HCT116 (cell line): Measurements from ENCODE around the gene HDAC7. TPM values are rescaled to one million over a fixed set of nuclear protein-coding genes. Genes with fewer than 3 reads are reported as not detected.

Experiments used
- ATAC-seq: fragments of 200-7000 bp; cut with Tn5 transposase; 2 replicates; pipeline ENCODE4 v1.9.1; 2020; ENCODE audit warnings: mild to moderate bottlenecking, moderate library complexity
- BruUV-seq: library from RNA; stranded (reverse); fragments of 400-500 nt; replicated peaks from 2 replicates; lab custom pipeline; 2021; lab: Mats Ljungman, UMichigan
- CTCF ChIA-PET: fragments of 300-600 bp; sonication (Branson Sonifier 250); formaldehyde crosslinking; loops from one replicate; lab custom pipeline; 2021; ENCODE audit warnings: antibody characterized with exemption; lab: Charles Lee
- POLR2A ChIA-PET: fragments of 300-600, 350-600 bp; sonication (Branson Sonifier 250); formaldehyde crosslinking; loops from one replicate; lab custom pipeline; 2021; ENCODE audit warnings: antibody characterized with exemption; lab: Charles Lee
- RAD21 ChIA-PET, 2 experiments: fragments of 300-600 bp; sonication (Branson Sonifier 250); formaldehyde crosslinking; loops; one replicate each; lab custom pipeline; 2023; ENCODE audit warnings: low total read pairs in 2 of 2; ENCODE audit not compliant: uncharacterized antibody in 2 of 2, unreplicated experiment in 2 of 2, low non-redundant PET in 1 of 2; lab: Charles Lee
- DNase-seq: peaks from one replicate; pipeline ENCODE4 v3.0.0-alpha.2; 2010; ENCODE audit warnings: low read depth, low spot score
- H2AFZ ChIP-seq: fragments of 200-600 bp; shearing (Covaris generic), sonication (generic); 2 replicates; pipeline ENCODE4 v1.6.1; 2017; ENCODE audit warnings: low read depth, mixed run types, mixed read lengths, antibody characterized with exemption, low read length; ENCODE audit not compliant: poor library complexity, severe bottlenecking
- H3K27ac ChIP-seq: 2 replicates; pipeline ENCODE4 v1.5.1; 2012; ENCODE audit warnings: low read depth, low read length
- H3K27me3 ChIP-seq: fragments of 200-600 bp; sonication (generic); 2 replicates; pipeline ENCODE4 v1.6.1; 2016; ENCODE audit warnings: mixed run types, low read length, mixed read lengths; ENCODE audit not compliant: insufficient read depth
- H3K36me3 ChIP-seq, 2 experiments: fragments of 200-500 bp in 1 of 2; fragments of 200-600 bp in 1 of 2; sonication (Bioruptor generic) in 1 of 2; sonication (generic) in 1 of 2; 2 replicates each; pipeline versions ENCODE4 v1.5.1 to v1.6.1; 2014 to 2016; ENCODE audit warnings: low read length in 2 of 2, inconsistent platforms in 1 of 2, mixed read lengths in 1 of 2, mixed run types in 1 of 2; ENCODE audit not compliant: insufficient read depth in 2 of 2, control insufficient read depth in 1 of 2
- H3K4me1 ChIP-seq, 2 experiments: fragments of 200-600 bp in 1 of 2; sonication (generic) in 1 of 2; 2 replicates each; pipeline versions ENCODE4 v1.5.1 to v1.6.1; 2012 to 2017; ENCODE audit warnings: low read length in 2 of 2, inconsistent platforms in 1 of 2, mild to moderate bottlenecking in 1 of 2, mixed read lengths in 1 of 2, mixed run types in 1 of 2, moderate library complexity in 1 of 2; ENCODE audit not compliant: insufficient read depth in 2 of 2, control insufficient read depth in 1 of 2
- H3K4me2 ChIP-seq: fragments of 200-600 bp; sonication (generic); 2 replicates; pipeline ENCODE4 v1.6.1; 2017; ENCODE audit warnings: mixed run types, low read length, mixed read lengths
- H3K4me3 ChIP-seq, 2 experiments: fragments of 200-600 bp in 1 of 2; sonication (generic) in 1 of 2; replicated peaks in 1 of 2; 2 replicates each; pipeline ENCODE4 v1.5.1; 2011 to 2016; ENCODE audit warnings: low read length in 2 of 2, control low read depth in 1 of 2, low read depth in 1 of 2, mild to moderate bottlenecking in 1 of 2, mixed read lengths in 1 of 2, mixed run types in 1 of 2
- H3K79me2 ChIP-seq: fragments of 200-600 bp; sonication (generic); 2 replicates; pipeline ENCODE4 v1.6.1; 2017; ENCODE audit warnings: mild to moderate bottlenecking, mixed run types, low read length, moderate library complexity, mixed read lengths; ENCODE audit not compliant: insufficient read depth
- H3K9ac ChIP-seq: fragments of 200-600 bp; sonication (generic); 2 replicates; pipeline ENCODE4 v1.6.1; 2016; ENCODE audit warnings: low read length, mixed read lengths
- H3K9me2 ChIP-seq: fragments of 200-600 bp; sonication (generic), shearing (Covaris generic); 2 replicates; pipeline ENCODE4 v1.6.1; 2017; ENCODE audit warnings: mixed run types, mild to moderate bottlenecking, moderate library complexity; ENCODE audit not compliant: insufficient read depth
- H3K9me3 ChIP-seq, 2 experiments: fragments of 200-500 bp in 1 of 2; fragments of 200-600 bp in 1 of 2; sonication (Bioruptor generic) in 1 of 2; sonication (generic) in 1 of 2; 2 replicates each; pipeline ENCODE4 v1.6.1; 2014 to 2017; ENCODE audit warnings: low read length in 2 of 2, mixed read lengths in 2 of 2, inconsistent platforms in 1 of 2, low read depth in 1 of 2, mild to moderate bottlenecking in 1 of 2, mixed run types in 1 of 2, moderate library complexity in 1 of 2; ENCODE audit not compliant: control insufficient read depth in 1 of 2, insufficient read depth in 1 of 2
- H4K20me1 ChIP-seq: fragments of 200-600 bp; sonication (generic), shearing (Covaris generic); 2 replicates; pipeline ENCODE4 v1.6.1; 2017; ENCODE audit warnings: mixed run types, mild to moderate bottlenecking, moderate library complexity; ENCODE audit not compliant: insufficient read depth
- EGR1 ChIP-seq: IDR thresholded peaks from 2 replicates; pipeline ENCODE4 v1.6.1; 2012; ENCODE audit warnings: low read depth
- POLR2A ChIP-seq: IDR thresholded peaks from 2 replicates; pipeline ENCODE4 v1.7.0; 2011; ENCODE audit warnings: borderline replicate concordance; ENCODE audit not compliant: insufficient read depth, insufficient read length; ENCODE audit errors: extremely low read depth
- POLR2AphosphoS5 ChIP-seq: IDR thresholded peaks from 2 replicates; pipeline ENCODE4 v1.6.1; 2011; ENCODE audit warnings: mild to moderate bottlenecking, low read depth, low read length, moderate library complexity
- SIN3A ChIP-seq: IDR thresholded peaks from 2 replicates; pipeline ENCODE4 v1.6.1; 2012; ENCODE audit warnings: low read depth
- TCF7L2 ChIP-seq: IDR thresholded peaks from 2 replicates; pipeline ENCODE4 v1.7.0; 2011; ENCODE audit warnings: borderline replicate concordance, inconsistent platforms; ENCODE audit not compliant: insufficient read depth, insufficient read length; ENCODE audit errors: extremely low read depth
- intact Hi-C: fragments of 100-400 bp; cut with micrococcal nuclease; formaldehyde crosslinking; loops from 2 replicates; pipeline ENCODE4 v1.10.0; 2022
- total RNA-seq: library from RNA; stranded (reverse); gene quantifications from one replicate; pipeline ENCODE4 v1.2.1, GENCODE V29; 2021; ENCODE audit not compliant: unreplicated experiment
- TF ChIP-seq, protein P1 (sequence below), 3 experiments: fragments of 200-600 bp in 1 of 3; sonication (generic) in 1 of 3; IDR thresholded peaks in 2 of 3; conservative IDR thresholded peaks in 1 of 3; 2 replicates each; pipeline ENCODE4 v1.5.1; 2012 to 2017; ENCODE audit warnings: low read depth in 2 of 3, low read length in 2 of 3, antibody characterized with exemption in 1 of 3, borderline replicate concordance in 1 of 3, control low read depth in 1 of 3, mild to moderate bottlenecking in 1 of 3, mixed read lengths in 1 of 3, mixed run types in 1 of 3, moderate library complexity in 1 of 3; ENCODE audit not compliant: insufficient read depth in 1 of 3
- TF ChIP-seq, protein P2 (sequence below): IDR thresholded peaks from 2 replicates; pipeline ENCODE4 v1.6.1; 2012; ENCODE audit warnings: low read depth

Gene HDAC7
- total RNA-seq, 1 experiment from 2014 or later, result 38.1 TPM

DNA sequence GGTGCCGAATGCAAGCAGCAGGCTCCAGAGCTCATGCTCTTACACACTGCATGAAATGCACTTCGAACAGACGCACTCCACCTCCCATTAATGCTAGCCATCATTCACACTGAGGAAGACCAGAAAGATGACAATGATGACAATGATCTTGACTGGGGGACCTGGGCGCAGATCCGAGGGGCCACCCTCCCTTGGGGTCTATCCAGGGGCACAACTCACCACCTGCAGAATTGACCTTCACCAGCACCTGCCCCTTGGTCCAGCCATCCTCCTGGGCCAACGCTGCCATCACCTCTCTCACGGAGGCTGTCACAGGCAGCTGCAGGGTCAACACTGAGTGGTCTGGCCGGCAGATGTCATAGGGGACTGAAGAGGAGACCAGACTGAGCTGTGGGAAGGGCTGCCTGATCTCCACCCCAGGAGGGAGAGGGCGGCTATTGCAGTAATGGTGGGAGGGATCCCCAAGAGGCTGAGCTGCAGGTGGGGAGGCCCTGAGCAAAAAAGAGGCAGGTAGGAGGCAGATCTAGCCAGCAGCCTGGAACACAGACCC lies 76.3 kb downstream of the HDAC7 start:
- Histone ChIP-seq H3K9me3 (no peaks in the 10 kb centered on the region), H2AFZ (no peak overlapping the region), H3K4me1 (peaks cover 24 to 37% of the 10 kb centered on the region in 2 experiments), H3K4me3 (no peak overlapping the region), H3K27me3 (no peaks in the 10 kb centered on the region), H3K4me2 (peak overlapping the region; percentile 55), H3K9ac (no peak overlapping the region), H4K20me1 (no peaks in the 10 kb centered on the region), H3K27ac (no peak overlapping the region; the same call in 1 of the 2 replicates), H3K9me2 (no peaks in the 10 kb centered on the region), H3K79me2 (no peaks in the 10 kb centered on the region), H3K36me3 (no peaks in the 10 kb centered on the region)
- ATAC-seq (no peak), DNase-seq (no peak)
- TF ChIP-seq POLR2AphosphoS5 (no peak), POLR2A (no peak), SIN3A (no peak), EGR1 (no peak), TCF7L2 (no peak)
- TF ChIP-seq, protein P1, sequence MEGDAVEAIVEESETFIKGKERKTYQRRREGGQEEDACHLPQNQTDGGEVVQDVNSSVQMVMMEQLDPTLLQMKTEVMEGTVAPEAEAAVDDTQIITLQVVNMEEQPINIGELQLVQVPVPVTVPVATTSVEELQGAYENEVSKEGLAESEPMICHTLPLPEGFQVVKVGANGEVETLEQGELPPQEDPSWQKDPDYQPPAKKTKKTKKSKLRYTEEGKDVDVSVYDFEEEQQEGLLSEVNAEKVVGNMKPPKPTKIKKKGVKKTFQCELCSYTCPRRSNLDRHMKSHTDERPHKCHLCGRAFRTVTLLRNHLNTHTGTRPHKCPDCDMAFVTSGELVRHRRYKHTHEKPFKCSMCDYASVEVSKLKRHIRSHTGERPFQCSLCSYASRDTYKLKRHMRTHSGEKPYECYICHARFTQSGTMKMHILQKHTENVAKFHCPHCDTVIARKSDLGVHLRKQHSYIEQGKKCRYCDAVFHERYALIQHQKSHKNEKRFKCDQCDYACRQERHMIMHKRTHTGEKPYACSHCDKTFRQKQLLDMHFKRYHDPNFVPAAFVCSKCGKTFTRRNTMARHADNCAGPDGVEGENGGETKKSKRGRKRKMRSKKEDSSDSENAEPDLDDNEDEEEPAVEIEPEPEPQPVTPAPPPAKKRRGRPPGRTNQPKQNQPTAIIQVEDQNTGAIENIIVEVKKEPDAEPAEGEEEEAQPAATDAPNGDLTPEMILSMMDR (IDR thresholded peaks at IDR 0.05 in 2 of 3, conservative IDR thresholded peaks at IDR 0.05 in 1 of 3; ENCODE audit: borderline replicate concordance in 1 of 3, insufficient read depth in 1 of 3, low read depth in 2 of 3, low read length in 2 of 3), result no peak
- TF ChIP-seq, protein P2, sequence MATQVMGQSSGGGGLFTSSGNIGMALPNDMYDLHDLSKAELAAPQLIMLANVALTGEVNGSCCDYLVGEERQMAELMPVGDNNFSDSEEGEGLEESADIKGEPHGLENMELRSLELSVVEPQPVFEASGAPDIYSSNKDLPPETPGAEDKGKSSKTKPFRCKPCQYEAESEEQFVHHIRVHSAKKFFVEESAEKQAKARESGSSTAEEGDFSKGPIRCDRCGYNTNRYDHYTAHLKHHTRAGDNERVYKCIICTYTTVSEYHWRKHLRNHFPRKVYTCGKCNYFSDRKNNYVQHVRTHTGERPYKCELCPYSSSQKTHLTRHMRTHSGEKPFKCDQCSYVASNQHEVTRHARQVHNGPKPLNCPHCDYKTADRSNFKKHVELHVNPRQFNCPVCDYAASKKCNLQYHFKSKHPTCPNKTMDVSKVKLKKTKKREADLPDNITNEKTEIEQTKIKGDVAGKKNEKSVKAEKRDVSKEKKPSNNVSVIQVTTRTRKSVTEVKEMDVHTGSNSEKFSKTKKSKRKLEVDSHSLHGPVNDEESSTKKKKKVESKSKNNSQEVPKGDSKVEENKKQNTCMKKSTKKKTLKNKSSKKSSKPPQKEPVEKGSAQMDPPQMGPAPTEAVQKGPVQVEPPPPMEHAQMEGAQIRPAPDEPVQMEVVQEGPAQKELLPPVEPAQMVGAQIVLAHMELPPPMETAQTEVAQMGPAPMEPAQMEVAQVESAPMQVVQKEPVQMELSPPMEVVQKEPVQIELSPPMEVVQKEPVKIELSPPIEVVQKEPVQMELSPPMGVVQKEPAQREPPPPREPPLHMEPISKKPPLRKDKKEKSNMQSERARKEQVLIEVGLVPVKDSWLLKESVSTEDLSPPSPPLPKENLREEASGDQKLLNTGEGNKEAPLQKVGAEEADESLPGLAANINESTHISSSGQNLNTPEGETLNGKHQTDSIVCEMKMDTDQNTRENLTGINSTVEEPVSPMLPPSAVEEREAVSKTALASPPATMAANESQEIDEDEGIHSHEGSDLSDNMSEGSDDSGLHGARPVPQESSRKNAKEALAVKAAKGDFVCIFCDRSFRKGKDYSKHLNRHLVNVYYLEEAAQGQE, result no peak
- BruUV-seq, result no TSS peak
- CTCF ChIA-PET, result interaction anchor here (0.7 to 6.2 kb wide), 18 partner anchors 11 to 711 kb away, joined by 3 to 197 read pairs (median 6); partner anchors contain the start of genes RAPGEF3 and SLC48A1
- POLR2A ChIA-PET, result interaction anchor here (1.0 to 1.5 kb wide), 4 partner anchors 20 to 95 kb away, joined by 3 to 7 read pairs (median 5); partner anchors contain the start of gene SLC48A1
- intact Hi-C loops, result no loop called here
- RAD21 ChIA-PET, result interaction anchor here (0.6 to 5.5 kb wide), 14 partner anchors 11 to 1654 kb away, joined by 3 to 61 read pairs (median 5); partner anchors contain the start of gene RAPGEF3 (in 1 of the 2)
